ENCODE results near the gene CBX7. TPM values are rescaled to one million over a fixed set of nuclear protein-coding genes. Genes with fewer than 3 reads are reported as not detected.

CBX7 gene
- total RNA-seq, 1 donor from 2014 or later: 2.3 TPM

DNA sequence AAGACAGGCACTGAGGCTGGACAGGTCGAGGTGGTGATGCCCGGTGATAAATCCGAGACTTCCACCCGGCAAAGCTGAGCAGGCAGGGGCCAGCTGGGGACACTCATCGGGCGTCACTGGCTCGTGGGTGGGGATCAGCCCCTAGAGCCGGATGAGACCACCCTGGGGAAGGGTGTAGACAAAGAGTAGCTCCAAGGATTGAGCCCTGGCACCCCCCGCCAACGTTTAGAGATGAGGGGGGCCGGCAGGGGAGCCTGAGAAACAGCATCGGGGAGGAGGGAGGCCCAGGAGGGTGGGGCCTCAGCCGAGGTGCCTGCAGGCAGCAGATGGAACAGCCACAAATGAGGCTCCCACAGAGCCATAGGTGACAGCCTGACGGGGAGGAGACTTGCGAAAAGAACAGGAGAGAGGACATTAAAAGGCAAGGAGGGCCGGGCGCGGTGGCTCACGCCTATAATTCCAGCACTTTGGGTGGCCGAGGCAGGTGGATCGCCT, 27.4 kb upstream of the CBX7 start:
- Mint-ChIP-seq H3K27me3 (ENCODE audit: low read depth) (no peaks in the 10 kb centered on the region), H3K4me3 (no peak overlapping the region), H3K4me1 (peaks cover 31% of the 10 kb centered on the region), H3K9me3 (no peaks in the 10 kb centered on the region), H3K36me3 (ENCODE audit: low read depth) (no peaks in the 10 kb centered on the region), H3K27ac (ENCODE audit: unreplicated experiment) (peak overlapping the region; percentile 63)
- no peak for DNase-seq (ENCODE audit: low read depth, low spot score)
- TF ChIP-seq, protein P1, sequence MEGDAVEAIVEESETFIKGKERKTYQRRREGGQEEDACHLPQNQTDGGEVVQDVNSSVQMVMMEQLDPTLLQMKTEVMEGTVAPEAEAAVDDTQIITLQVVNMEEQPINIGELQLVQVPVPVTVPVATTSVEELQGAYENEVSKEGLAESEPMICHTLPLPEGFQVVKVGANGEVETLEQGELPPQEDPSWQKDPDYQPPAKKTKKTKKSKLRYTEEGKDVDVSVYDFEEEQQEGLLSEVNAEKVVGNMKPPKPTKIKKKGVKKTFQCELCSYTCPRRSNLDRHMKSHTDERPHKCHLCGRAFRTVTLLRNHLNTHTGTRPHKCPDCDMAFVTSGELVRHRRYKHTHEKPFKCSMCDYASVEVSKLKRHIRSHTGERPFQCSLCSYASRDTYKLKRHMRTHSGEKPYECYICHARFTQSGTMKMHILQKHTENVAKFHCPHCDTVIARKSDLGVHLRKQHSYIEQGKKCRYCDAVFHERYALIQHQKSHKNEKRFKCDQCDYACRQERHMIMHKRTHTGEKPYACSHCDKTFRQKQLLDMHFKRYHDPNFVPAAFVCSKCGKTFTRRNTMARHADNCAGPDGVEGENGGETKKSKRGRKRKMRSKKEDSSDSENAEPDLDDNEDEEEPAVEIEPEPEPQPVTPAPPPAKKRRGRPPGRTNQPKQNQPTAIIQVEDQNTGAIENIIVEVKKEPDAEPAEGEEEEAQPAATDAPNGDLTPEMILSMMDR (conservative IDR thresholded peaks at IDR 0.05): no peak

DNA sequence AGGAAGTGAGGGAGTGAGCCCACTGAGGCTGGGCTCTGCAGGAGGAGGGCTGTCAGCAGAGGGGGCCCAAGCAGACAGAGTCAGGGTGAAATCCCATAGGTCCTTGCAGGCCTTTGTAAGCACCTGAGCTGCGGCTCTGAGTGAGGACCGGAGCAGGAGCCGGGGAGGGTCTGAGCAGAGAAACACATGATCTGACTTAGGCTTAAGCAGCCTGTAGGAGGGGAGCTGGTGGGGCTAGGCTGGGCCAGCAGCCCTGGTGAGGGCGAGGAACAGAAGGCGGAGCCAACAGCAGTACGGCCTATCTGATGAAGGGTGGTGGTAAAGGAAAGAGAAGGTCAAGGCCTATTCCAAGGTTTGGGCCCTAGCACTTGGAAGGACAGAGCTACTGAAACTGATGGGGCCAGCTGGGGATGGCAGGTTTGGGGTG, 26.9 kb upstream of the CBX7 start:
- peaks cover 34% of the 10 kb centered on the region for H3K4me1 Mint-ChIP-seq
- H3K4me3 Mint-ChIP-seq: no peak overlapping the region
- H3K36me3 Mint-ChIP-seq (ENCODE audit: low read depth): no peaks in the 10 kb centered on the region
- no peaks in the 10 kb centered on the region for H3K27me3 Mint-ChIP-seq (ENCODE audit: low read depth)
- H3K9me3 Mint-ChIP-seq: no peaks in the 10 kb centered on the region
- H3K27ac Mint-ChIP-seq (ENCODE audit: unreplicated experiment): peak overlapping the region; percentile 63
- DNase-seq (ENCODE audit: low read depth, low spot score): no peak
- TF ChIP-seq, protein P1 (conservative IDR thresholded peaks at IDR 0.05): no peak

DNA sequence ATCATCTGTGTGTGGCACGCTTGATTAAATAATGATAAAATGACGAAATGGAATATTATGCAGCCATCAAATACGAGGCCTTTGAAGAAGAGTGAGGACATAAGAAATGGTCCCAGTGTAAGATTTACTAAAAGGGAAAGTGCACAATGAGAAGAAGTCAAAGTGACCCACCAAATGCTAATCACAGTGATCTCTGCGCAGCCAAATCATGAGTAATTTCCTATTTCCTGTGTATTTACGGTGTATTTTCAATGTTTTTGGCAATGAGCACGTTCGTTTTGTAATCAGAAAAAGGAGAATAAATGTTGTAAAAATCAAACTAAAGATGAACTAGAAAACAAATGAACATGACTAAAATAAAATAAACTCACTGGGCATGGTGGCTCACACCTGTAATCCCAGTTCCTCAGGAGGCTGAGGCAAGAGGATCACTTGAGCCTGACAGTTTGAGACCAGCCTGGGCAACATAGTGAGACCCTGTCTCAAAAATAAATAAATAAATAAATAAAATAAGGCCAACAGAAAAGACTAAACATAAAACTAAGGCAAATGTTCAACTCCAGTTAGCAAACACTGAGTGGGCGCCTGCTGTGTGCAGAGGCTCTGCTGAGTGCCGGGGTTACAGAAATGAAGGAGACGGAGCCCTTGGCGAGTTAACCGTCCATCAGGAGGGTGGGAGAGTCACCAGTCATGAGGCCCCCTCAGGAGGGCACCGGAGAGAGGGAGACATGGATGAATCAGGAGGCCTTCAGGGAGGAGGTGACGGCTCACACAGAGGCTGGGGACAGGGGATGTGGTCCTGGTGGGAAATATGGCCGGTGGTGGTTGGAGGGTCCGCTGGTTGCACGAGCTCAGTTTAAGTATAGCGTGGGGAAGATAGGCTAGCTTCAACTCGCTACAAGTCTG, 26.0 kb upstream of the CBX7 start:
- Mint-ChIP-seq H3K27me3 (ENCODE audit: low read depth) (no peaks in the 10 kb centered on the region), H3K4me1 (peaks cover 41% of the 10 kb centered on the region), H3K27ac (ENCODE audit: unreplicated experiment) (peak overlapping the region; percentile 71), H3K36me3 (ENCODE audit: low read depth) (no peaks in the 10 kb centered on the region), H3K9me3 (no peaks in the 10 kb centered on the region), H3K4me3 (no peak overlapping the region)
- TF ChIP-seq, protein P1 (conservative IDR thresholded peaks at IDR 0.05): no peak
- DNase-seq (ENCODE audit: low read depth, low spot score): no peak

DNA sequence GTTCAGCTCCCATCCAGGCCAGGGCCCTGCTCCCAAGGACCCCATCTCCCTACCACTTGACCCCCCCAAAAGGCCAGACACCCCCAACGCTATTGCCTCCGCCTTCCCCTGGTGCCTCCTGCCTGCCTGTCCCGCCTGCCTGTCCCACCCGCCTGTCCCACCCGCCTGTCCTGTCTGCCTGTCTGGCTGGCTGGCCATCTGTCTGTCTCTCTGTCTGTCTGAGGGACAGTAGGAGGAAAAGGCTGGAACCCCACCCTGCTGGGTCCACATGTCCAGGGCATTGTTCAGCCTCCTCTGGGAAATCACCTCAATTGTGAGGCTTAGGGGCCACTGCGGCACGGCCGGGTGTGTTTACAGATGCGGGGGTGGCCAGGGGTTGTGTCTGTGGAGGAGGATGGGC, 25.3 kb upstream of the CBX7 start:
- Mint-ChIP-seq H3K27ac (ENCODE audit: unreplicated experiment) (peak overlapping the region; percentile 71), H3K9me3 (no peaks in the 10 kb centered on the region), H3K4me1 (peaks cover 47% of the 10 kb centered on the region), H3K27me3 (ENCODE audit: low read depth) (no peaks in the 10 kb centered on the region), H3K36me3 (ENCODE audit: low read depth) (no peaks in the 10 kb centered on the region), H3K4me3 (no peak overlapping the region)
- no peak for DNase-seq (ENCODE audit: low read depth, low spot score)
- TF ChIP-seq, protein P1 (conservative IDR thresholded peaks at IDR 0.05): no peak

DNA sequence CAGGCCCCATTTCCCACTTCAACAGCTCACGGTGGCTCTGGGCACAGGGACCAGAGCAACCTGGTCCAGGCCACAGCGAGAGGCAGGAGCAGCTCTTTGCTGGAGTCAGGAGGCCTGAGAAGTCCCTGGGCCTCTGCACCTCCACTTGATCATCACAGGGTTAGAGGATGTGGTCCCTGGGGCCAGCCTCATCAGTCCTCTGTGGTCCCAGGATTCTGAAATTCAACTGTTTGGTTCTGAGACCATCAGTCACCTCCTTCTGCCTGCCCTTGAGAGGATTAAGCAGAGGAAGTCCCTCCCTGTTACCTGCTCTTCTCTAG, 24.9 kb upstream of the CBX7 start:
- Mint-ChIP-seq H3K9me3 (no peaks in the 10 kb centered on the region), H3K27ac (ENCODE audit: unreplicated experiment) (no peak overlapping the region), H3K4me1 (peaks cover 48% of the 10 kb centered on the region), H3K4me3 (no peak overlapping the region), H3K27me3 (ENCODE audit: low read depth) (no peaks in the 10 kb centered on the region), H3K36me3 (ENCODE audit: low read depth) (no peaks in the 10 kb centered on the region)
- no peak for DNase-seq (ENCODE audit: low read depth, low spot score)
- TF ChIP-seq, protein P1 (conservative IDR thresholded peaks at IDR 0.05): no peak
